IPS-NIHi7 (cell line): ENCODE data around the gene PPP2R3B.
A peak's percentile ranks its signal among the peaks of the same experiment; 100 is the strongest.

ENCODE experiments used
- DNase-seq: peaks from one replicate; pipeline ENCODE4 v3.0.0; 2012; ENCODE audit warnings: mixed read lengths; ENCODE audit errors: extremely low spot score

Gene PPP2R3B

DNA sequence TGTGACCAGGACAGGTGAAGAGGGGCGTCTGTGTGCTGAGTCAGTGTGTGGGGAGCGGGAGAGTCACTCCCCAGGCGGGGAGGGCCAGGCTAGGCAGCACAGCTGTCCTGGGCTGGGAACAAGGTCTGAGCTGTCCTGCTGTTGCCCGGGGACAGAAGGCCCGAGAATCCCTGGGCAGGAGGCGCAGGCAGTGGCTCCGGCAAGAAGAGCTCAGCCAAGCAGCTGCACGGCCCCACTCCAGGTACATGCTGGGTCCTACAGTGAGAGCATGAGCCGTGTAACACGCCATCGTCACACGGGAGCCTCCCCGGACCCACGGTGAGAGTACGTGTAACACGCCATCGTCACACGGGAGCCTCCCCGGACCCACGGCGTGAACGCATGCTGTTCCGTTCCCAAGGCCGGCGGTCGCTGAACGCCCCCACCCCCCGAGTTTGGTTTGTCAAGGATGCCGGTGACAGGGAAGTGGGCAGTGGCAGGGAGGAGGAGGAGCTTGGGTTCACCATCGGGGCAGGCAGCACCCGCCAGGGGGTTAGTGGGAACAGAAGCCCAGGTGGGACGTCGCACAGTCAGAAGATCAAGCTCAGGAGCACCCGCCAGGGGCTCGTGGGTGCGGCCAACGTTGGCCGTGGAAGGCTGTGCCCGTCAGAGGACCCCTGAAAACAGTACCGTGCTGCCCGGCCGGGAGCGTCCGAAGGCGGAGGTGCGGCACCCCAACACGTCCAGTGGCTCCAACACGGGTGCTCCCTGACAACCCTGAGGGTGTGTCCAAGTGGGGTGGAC lies 15.6 kb downstream of the PPP2R3B start:
- no peak for DNase-seq

DNA sequence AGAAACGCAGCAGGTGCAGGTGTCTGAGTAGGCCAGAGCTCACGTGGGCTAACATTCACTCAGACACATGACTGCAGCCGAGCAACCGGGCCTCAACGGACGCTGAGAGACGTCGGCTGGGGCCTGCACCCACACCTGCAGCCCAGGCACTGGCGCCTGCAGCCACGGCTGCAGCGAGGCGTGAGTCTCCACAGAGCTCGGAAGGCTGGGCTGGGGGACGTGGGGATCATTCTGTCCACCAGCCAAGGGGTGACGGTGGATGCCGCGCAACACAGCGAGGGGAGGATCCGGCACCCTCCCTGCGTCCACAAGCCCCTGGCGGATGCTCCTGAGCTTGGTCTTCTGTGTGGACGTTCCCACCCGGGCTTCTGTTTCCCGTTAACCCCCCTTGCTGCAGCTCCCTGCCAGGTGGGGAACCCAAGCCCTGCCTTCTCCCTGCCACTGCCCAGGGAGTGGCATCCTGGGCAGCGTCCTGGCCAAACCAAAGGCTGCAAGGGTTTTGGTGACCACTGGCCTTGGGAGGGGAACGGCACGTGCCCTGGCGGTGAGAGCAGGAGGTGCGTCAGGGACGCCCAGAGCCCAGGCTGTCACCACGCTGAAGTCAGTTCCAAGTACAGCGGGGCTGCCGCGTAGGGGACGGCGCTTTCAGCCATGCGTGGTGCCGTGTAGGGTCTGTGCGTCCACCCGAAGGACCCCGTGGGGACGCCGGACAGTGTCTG lies 16.3 kb downstream of the PPP2R3B start:
- no peak for DNase-seq

GRCh38 chrX:369563-370101 lies 17.1 kb downstream of the PPP2R3B start:
- no peak for DNase-seq

DNA sequence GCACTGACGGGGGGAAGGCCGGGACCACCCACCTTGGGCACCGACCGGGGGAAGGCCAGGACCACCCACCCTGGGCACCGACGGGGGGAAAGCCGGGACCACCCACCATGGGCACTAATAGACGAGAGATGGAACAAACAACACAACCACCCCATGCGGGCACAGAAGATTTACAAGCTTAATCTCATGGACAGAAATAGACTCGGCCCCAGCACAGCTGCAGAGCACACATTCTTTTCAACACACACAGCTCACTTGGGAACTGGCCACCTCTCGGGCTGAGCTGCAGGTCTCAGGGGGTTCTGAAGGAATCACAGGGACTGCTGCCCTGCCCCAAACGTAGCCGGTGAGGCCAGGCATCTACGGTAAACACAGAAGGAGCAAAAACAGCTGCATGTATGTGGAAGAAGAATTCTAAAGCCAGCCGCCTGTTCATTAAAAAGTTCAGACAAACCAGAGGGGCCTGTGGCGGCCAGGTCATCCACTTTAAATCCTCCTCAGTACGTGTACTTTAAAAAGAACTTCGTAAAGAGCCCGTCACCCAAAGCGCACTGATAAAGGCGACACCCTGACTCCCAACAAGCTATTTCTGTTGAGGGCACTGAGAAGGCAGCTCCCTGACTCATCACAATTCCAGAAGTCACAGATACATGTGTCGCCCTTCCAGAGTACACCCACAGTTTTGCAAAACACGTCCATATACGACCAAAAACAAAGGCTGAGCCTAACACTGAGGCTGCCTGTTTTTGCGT lies 17.7 kb downstream of the PPP2R3B start:
- DNase-seq = peak; percentile 46

DNA sequence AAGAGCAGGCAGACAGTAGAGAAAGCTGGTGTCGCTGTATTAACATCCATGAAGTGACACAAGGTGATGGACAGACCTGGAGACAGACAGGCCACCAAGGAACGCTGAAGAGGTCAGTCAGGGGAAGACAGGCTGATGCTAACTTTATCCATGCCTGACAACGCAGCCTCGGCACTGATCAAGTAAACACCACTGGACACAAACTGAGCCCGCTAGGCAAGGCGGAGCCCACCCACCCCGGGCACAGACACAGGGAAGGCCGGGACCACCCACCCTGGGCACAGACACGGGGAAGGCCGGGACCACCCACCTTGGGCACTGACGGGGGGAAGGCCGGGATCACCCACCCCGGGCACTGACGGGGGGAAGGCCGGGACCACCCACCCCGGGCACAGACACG lies 18.8 kb downstream of the PPP2R3B start:
- DNase-seq = no peak

DNA sequence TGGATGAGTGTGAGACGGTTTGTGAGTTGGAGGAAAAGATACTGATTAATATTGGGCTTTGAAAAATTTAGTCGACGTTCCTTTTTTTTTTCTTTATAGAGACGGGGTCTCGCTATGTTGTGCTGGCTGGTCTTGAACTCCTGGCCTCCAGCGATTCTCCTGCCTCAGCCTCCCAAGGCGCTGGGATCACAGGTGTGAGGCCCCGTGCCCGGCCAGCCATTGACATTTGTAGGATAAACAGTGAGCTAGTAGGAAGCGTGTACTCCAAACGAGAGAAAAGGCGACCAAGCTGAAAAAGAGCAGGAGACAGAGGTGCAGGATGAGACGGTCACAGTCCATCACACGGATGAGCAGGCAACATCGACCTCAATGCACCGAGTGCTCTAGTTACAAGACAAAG lies 19.4 kb downstream of the PPP2R3B start:
- DNase-seq = no peak

- DNase-seq = no peak
These were observed 22.9 kb downstream of the PPP2R3B start for GRCh38 chrX:363621-364375.

- no peak for DNase-seq
These were observed 23.6 kb downstream of the PPP2R3B start for GRCh38 chrX:362937-363620.

- DNase-seq = no peak
These were observed 24.4 kb downstream of the PPP2R3B start for GRCh38 chrX:362351-362750.

DNA sequence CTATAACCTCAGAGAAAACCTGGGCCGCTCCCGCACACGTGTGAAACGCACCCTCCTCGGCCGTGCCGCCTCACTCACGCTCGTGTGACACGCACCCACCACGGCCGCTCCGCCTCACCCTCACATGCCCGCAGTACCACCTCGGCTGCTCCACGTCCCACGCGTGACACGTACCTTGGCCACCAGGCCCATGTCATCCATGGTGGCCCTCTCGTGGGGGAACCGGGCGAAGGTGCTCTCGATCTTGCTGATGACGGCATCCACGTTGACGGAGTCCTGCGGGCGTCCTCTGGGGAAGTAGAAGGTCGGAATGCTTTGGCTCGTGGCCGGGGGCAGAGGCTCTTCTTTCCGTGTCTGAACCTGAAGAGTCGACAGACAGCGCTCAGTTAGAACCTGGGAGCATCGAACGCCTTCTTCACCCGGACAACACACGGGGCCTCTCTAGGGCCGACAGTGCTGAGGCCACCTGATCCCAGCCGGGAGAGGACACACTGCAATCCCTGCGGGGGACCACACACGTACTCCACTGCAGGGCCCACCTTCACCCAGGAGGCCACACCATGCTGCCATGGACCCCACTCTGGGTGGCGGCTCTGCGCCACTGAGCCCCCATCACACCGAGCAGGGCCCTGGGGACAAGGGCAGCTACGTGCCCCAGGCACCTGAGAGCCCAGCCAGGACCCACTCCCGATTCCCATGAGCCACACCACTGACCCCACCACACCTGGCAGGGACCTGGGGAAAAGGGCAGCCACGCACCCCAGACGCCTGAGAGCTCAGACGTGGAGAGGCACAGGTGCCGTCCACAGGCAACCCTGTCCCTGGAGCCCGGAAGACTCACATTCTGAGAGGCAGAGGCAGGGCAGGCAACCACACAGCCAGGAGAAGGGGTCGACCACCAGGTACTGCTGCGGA lies 25.2 kb downstream of the PPP2R3B start:
- DNase-seq = no peak

DNA sequence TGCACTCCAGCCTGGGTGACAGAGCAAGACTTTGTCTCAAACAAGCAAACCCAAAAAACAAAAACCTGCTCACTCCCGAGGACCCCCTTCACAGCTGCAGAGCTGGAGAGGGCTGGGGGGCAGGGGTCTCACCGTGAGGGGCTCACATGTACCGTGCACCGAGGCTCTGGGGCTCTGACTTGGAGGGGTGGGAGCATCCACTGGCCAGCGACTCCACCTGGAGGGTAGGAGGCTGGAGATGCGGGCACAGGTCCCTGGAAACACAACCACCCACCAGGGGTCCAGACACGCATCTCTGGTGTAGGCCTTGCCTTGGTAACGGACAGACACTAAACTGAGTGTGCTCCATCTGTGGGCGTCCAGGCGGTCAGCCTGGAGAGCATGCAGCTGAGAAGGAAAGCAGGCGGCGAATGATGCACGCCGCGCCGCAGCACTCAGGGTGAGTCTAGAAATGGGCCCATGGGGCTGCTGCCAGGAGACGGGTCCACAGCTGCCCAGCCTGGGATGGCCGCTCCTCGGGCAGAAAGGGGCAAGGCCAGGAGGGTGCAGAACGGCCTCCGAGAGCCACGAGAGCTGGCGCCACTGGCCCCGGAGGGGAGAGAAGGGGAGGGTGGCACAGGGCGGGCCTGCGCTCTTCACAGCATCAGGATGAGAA lies 26.1 kb downstream of the PPP2R3B start:
- DNase-seq = no peak

- no peak for DNase-seq
These were observed 28.0 kb downstream of the PPP2R3B start for GRCh38 chrX:358651-359143.

DNA sequence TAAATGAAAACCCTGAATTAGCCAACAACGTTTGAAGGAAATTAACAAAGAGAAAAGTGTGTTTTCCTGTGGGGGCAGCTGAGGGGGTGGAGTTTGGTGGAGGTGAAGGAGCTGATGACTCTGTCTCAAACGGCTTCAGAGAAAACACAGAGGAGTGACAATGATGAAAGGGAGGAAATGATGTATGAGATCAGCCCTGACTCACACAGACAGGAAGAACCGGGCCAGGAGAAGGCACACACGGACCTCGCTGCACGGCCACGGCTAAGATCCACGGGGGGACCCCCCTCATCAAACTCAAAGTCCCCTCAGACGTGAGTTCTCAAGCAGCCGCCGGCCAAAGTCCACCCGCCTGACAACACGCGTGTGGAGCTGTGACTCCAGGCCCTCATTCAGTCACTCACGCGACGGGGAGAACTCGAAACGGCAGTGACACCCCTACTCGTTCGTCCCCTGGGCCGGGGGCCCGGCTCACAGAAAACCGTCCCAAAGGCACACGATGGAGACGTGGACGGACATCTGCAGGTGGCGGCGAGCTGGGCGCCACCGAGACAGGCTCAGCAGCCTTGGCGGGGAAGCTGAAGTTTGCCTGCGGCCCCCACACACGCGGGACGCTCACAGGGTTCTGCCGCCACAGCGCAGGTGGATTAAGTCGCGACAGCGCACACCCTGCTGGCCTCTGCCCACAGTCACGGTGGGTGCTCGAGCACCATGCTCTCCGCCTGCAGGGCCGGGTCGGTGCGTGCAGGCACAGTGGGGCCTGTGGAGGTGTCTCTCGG lies 28.8 kb downstream of the PPP2R3B start:
- DNase-seq = no peak

DNA sequence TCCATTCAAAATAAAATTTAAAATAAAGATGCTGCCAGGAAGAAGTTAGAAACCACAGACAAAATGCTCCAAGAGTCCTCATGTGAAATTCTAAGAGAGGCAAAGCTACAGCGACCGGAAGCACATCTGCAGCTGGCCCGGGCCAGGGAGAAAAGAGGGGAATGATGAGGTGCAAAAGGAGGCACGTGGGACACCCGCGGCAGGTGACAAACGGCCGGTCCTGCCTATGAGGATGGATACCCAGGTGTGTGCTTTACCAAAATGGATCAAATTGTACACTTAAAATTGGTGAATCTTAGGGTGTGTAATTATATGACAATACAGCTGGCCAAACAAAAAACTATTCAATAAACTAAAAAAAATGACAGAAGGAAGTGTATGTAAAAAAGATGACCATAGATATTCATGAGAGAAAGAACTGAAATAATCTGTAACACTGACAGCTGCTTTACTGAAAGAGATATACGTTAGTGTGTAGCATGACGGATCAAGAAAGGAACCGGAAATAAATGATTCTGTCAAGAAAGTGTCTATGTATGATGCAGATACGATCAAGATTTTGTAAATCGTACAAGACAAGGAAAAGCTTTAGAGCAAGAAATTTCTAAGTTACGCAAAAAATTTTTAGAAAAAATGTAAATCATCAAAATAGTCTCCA lies 29.5 kb downstream of the PPP2R3B start:
- no peak for DNase-seq

- no peak for DNase-seq
These were observed 30.2 kb downstream of the PPP2R3B start for GRCh38 chrX:356385-357034.

GRCh38 chrX:355329-356050 lies 31.2 kb downstream of the PPP2R3B start:
- DNase-seq = no peak
